Measurements from ENCODE around the gene PRKCH.

The PRKCH gene

GRCh38 chr14:61328626-61329262 lies 7.4 kb downstream of the PRKCH start:
- no peak overlapping the region for H3K4me3 ChIP-seq (ENCODE audit: low read depth, low read length)
- no peak for TF ChIP-seq CTCF (IDR thresholded peaks at IDR 0.05; ENCODE audit: low read depth, low read length)

GRCh38 chr14:61329478-61330051 lies 8.2 kb downstream of the PRKCH start:
- no peak for TF ChIP-seq CTCF (IDR thresholded peaks at IDR 0.05; ENCODE audit: low read depth, low read length)
- H3K4me3 ChIP-seq (ENCODE audit: low read depth, low read length), result no peak overlapping the region

GRCh38 chr14:61330511-61330910 lies 9.1 kb downstream of the PRKCH start:
- H3K4me3 ChIP-seq (ENCODE audit: low read depth, low read length), result no peak overlapping the region
- no peak for TF ChIP-seq CTCF (IDR thresholded peaks at IDR 0.05; ENCODE audit: low read depth, low read length)

GRCh38 chr14:61331992-61332657 lies 10.7 kb downstream of the PRKCH start:
- H3K4me3 ChIP-seq (ENCODE audit: low read depth, low read length), result no peak overlapping the region
- no peak for TF ChIP-seq CTCF (IDR thresholded peaks at IDR 0.05; ENCODE audit: low read depth, low read length)

GRCh38 chr14:61332658-61333029 lies 11.3 kb downstream of the PRKCH start:
- no peak overlapping the region for H3K4me3 ChIP-seq (ENCODE audit: low read depth, low read length)
- no peak for TF ChIP-seq CTCF (IDR thresholded peaks at IDR 0.05; ENCODE audit: low read depth, low read length)

GRCh38 chr14:61333087-61333486 lies 11.7 kb downstream of the PRKCH start:
- TF ChIP-seq CTCF (IDR thresholded peaks at IDR 0.05; ENCODE audit: low read depth, low read length), result no peak
- no peak overlapping the region for H3K4me3 ChIP-seq (ENCODE audit: low read depth, low read length)

GRCh38 chr14:61334197-61334701 lies 12.9 kb downstream of the PRKCH start:
- H3K4me3 ChIP-seq (ENCODE audit: low read depth, low read length), result no peak overlapping the region
- TF ChIP-seq CTCF (IDR thresholded peaks at IDR 0.05; ENCODE audit: low read depth, low read length), result no peak

Data from WI38 (cell line).